Uterus (tissue), 4 donors: ENCODE data around the gene RTF1. TPM values are rescaled to one million over a fixed set of nuclear protein-coding genes. Genes with fewer than 3 reads are reported as not detected.

Source experiments
- DNase-seq, 2 donors: peaks; one replicate each; pipeline ENCODE4 v3.0.0-alpha.2; 2019 to 2020
- H3K27ac ChIP-seq, 2 donors: fragments of 200-600 bp; sonication (generic); 1 replicate in 1 of 2; 2 replicates in 1 of 2; pipeline ENCODE4 v1.5.1; 2016 to 2018
- H3K27me3 ChIP-seq, 2 donors: fragments of 200-600 bp; sonication (generic); one replicate each; pipeline ENCODE4 v1.5.1; 2018 to 2019; ENCODE audit warnings: control low read depth in 1 of 2
- H3K36me3 ChIP-seq, 2 donors: fragments of 200-600 bp; sonication (generic); one replicate each; pipeline ENCODE4 v1.5.1; 2019; ENCODE audit warnings: control low read depth in 1 of 2
- H3K4me1 ChIP-seq, 2 donors: fragments of 200-600 bp; sonication (generic); one replicate each; pipeline ENCODE4 v1.5.1; 2018 to 2019; ENCODE audit warnings: control low read depth in 1 of 2
- H3K4me3 ChIP-seq, 2 donors: fragments of 200-600 bp; sonication (generic); 1 replicate in 1 of 2; 2 replicates in 1 of 2; pipeline ENCODE4 v1.5.1; 2018 to 2019; ENCODE audit warnings: mild to moderate bottlenecking in 1 of 2
- H3K9me3 ChIP-seq, 2 donors: fragments of 200-600 bp; sonication (generic); one replicate each; pipeline ENCODE4 v1.5.1; 2019; ENCODE audit warnings: control low read depth in 1 of 2
- POLR2A ChIP-seq, 2 donors: fragments of 450-650 bp; IDR thresholded peaks; one replicate each; pipeline ENCODE4 v1.6.1; 2016; ENCODE audit warnings: antibody characterized with exemption in 2 of 2, mild to moderate bottlenecking in 1 of 2, moderate library complexity in 1 of 2
- intact Hi-C: fragments of 100-400 bp; cut with DNase I; formaldehyde crosslinking; loops from one replicate; pipeline ENCODE4 v1.15.1; 2023; ENCODE audit warnings: low total_unique reads
- total RNA-seq, 4 donors: library from RNA; depleted of rRNA in 3 of 4; stranded (reverse); fragments of >200 nt in 3 of 4; gene quantifications; one replicate each; pipeline versions ENCODE4 v1.1.0 to v1.2.4, GENCODE V29; 2014 to 2023
- TF ChIP-seq, protein P1 (sequence below), 4 experiments: fragments of 200-600 bp in 2 of 4; fragments of 450-650 bp in 2 of 4; sonication (generic) in 2 of 4; IDR thresholded peaks; one replicate each; pipeline ENCODE4 v1.5.1; 2016 to 2019; ENCODE audit warnings: antibody characterized with exemption in 4 of 4, mild to moderate bottlenecking in 2 of 4, moderate library complexity in 1 of 4
- donor health status: DM: yes; HTN: yes; CAD: no.

Gene RTF1
- total RNA-seq, 4 donors from 2014 or later: 7.4 to 39.6 (median 24.2) TPM

DNA sequence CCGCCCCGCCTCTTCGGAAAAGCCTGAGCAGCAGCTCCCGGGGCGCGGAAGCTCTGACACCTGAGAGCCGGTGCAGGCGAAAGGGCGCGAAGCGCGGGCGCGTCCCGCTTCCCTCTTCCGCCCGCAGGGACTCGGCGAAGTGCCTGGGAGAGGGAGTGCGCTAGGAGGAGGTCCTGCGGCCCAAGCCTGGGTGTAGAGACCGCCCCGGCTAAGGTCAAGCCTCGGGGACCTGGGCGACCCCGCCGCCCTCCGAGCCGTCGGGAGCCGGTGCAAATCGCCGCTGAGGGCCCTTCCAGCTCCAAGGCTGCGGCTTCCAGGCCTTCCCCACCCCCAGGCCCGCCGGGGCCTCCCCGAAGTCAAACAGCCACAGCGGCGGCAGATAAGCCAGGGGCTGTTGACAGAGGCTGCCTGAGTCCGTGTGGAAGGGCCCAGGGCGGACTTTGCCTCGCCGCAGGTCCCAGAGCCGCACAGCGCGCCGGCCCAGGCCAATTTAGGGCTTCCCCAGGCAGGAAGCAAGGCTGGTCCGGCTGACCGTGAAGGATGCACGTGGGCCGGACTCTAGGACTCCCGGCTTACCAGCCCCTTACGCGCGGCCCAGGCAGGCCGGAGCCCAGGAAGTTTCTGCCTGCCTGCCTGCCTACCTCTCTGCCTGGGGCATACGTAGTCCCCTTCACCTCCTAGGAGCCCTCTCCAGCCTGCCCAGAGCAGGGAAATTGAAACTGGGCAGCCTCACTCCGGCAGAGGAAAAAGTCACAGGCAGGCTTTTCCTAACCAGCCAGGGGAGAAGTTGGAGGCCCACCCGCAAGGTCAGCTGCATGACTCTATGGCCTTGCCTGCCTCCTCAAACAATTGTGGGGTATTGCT, 79.1 kb downstream of the RTF1 start:
- peaks cover 8 to 10% of the 10 kb centered on the region in 2 donors for H3K4me1 ChIP-seq
- H3K4me3 ChIP-seq: no peak overlapping the region
- no peak overlapping the region for H3K27ac ChIP-seq
- H3K9me3 ChIP-seq: no peaks in the 10 kb centered on the region
- peaks cover 0 to 14% of the 10 kb centered on the region in 2 donors for H3K27me3 ChIP-seq
- no peak for DNase-seq
- H3K36me3 ChIP-seq: no peaks in the 10 kb centered on the region
- TF ChIP-seq, protein P1, sequence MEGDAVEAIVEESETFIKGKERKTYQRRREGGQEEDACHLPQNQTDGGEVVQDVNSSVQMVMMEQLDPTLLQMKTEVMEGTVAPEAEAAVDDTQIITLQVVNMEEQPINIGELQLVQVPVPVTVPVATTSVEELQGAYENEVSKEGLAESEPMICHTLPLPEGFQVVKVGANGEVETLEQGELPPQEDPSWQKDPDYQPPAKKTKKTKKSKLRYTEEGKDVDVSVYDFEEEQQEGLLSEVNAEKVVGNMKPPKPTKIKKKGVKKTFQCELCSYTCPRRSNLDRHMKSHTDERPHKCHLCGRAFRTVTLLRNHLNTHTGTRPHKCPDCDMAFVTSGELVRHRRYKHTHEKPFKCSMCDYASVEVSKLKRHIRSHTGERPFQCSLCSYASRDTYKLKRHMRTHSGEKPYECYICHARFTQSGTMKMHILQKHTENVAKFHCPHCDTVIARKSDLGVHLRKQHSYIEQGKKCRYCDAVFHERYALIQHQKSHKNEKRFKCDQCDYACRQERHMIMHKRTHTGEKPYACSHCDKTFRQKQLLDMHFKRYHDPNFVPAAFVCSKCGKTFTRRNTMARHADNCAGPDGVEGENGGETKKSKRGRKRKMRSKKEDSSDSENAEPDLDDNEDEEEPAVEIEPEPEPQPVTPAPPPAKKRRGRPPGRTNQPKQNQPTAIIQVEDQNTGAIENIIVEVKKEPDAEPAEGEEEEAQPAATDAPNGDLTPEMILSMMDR (IDR thresholded peaks at IDR 0.05): no peak
- TF ChIP-seq POLR2A (IDR thresholded peaks at IDR 0.05): no peak
- intact Hi-C loops: no loop called here

GRCh38 chr15:41498657-41499056, 81.8 kb downstream of the RTF1 start:
- Histone ChIP-seq H3K9me3 (no peaks in the 10 kb centered on the region), H3K4me1 (peaks cover 0 to 9% of the 10 kb centered on the region in 2 donors), H3K4me3 (no peak overlapping the region), H3K27ac (no peak overlapping the region), H3K36me3 (no peaks in the 10 kb centered on the region), H3K27me3 (peaks cover 0 to 8% of the 10 kb centered on the region in 2 donors)
- TF ChIP-seq POLR2A (IDR thresholded peaks at IDR 0.05): no peak
- TF ChIP-seq, protein P1 (IDR thresholded peaks at IDR 0.05): no peak
- DNase-seq: no peak
- intact Hi-C loops: no loop called here

DNA sequence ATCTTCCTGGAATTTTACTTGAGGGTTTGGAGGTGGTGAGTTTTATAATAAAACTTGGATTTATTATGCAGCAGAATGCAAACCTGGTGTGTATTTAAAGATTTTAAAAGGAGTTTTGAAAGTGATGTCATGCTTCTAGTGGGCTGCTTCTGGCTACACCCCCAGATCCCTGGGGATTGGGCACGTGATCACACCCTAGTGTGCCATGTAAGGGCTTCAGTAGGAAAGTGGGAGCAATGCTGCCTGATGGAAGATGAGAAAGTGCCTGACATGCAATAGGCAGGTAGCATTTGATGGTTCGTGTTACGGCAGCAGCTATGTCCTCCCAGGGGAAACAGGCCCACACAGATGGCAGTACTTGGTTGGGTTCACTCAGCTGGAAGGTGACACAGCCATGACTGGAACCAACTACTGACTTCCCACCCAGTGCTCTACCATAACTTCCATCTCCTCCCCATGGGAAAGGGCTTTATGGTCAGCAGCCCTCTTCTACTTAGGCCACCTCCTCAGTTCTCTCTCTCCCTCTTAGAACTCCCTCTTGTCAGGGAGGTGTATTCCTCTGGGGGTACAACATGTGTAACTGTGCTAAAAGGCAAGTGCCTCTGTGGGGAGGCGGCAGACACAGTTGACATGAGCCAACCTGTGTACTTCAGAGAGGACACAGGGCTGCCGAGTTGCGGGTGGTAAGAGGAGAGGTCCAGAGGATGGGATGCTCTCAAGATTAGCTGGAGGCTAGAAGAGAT, 82.4 kb downstream of the RTF1 start:
- H3K4me3 ChIP-seq: no peak overlapping the region
- H3K27ac ChIP-seq: no peak overlapping the region
- intact Hi-C loops: no loop called here
- DNase-seq: no peak
- H3K36me3 ChIP-seq: no peaks in the 10 kb centered on the region
- no peak for TF ChIP-seq POLR2A (IDR thresholded peaks at IDR 0.05)
- TF ChIP-seq, protein P1 (IDR thresholded peaks at IDR 0.05): no peak
- no peaks in the 10 kb centered on the region for H3K9me3 ChIP-seq
- peaks cover 0 to 8% of the 10 kb centered on the region in 2 donors for H3K27me3 ChIP-seq
- H3K4me1 ChIP-seq: peaks cover 0 to 9% of the 10 kb centered on the region in 2 donors

GRCh38 chr15:41501191-41501917, 84.5 kb downstream of the RTF1 start:
- H3K4me1 ChIP-seq: peaks cover 0 to 9% of the 10 kb centered on the region in 2 donors
- no peak overlapping the region for H3K27ac ChIP-seq
- no peak for TF ChIP-seq POLR2A (IDR thresholded peaks at IDR 0.05)
- TF ChIP-seq, protein P1 (IDR thresholded peaks at IDR 0.05): no peak
- H3K9me3 ChIP-seq: no peaks in the 10 kb centered on the region
- no peaks in the 10 kb centered on the region for H3K36me3 ChIP-seq
- intact Hi-C loops: no loop called here
- H3K27me3 ChIP-seq: peaks cover 0 to 8% of the 10 kb centered on the region in 2 donors
- H3K4me3 ChIP-seq: no peak overlapping the region
- DNase-seq: no peak
